Ishikawa (cell line): Measurements from ENCODE around the gene MOCS3.

Experiments
- CEBPB ChIP-seq: IDR thresholded peaks from 2 replicates; pipeline ENCODE4 v1.6.1; 2012
- CREB1 ChIP-seq: IDR thresholded peaks from 2 replicates; pipeline ENCODE4 v1.6.1; 2012; ENCODE audit warnings: low read depth
- EGR1 ChIP-seq: IDR thresholded peaks from 2 replicates; pipeline ENCODE4 v1.6.1; 2012
- EP300 ChIP-seq: IDR thresholded peaks from 2 replicates; pipeline ENCODE4 v1.6.1; 2012; ENCODE audit warnings: borderline replicate concordance
- FOXM1 ChIP-seq: IDR thresholded peaks from 2 replicates; pipeline ENCODE4 v1.6.1; 2012; ENCODE audit warnings: low read depth, borderline replicate concordance
- MAX ChIP-seq: IDR thresholded peaks from 2 replicates; pipeline ENCODE4 v1.6.1; 2012
- NFIC ChIP-seq: IDR thresholded peaks from 2 replicates; pipeline ENCODE4 v1.6.1; 2012
- RAD21 ChIP-seq: IDR thresholded peaks from 2 replicates; pipeline ENCODE4 v1.6.1; 2012; ENCODE audit warnings: low read depth
- REST ChIP-seq: IDR thresholded peaks from 2 replicates; pipeline ENCODE4 v1.6.1; 2012; ENCODE audit warnings: low read depth, mild to moderate bottlenecking
- TAF1 ChIP-seq: IDR thresholded peaks from 2 replicates; pipeline ENCODE4 v1.6.1; 2012; ENCODE audit warnings: low read depth, mild to moderate bottlenecking
- TCF12 ChIP-seq: IDR thresholded peaks from 2 replicates; pipeline ENCODE4 v1.6.1; 2012; ENCODE audit warnings: low read depth
- TEAD4 ChIP-seq: IDR thresholded peaks from 2 replicates; pipeline ENCODE4 v1.6.1; 2012
- USF1 ChIP-seq: IDR thresholded peaks from 2 replicates; pipeline ENCODE4 v1.6.1; 2012
- YY1 ChIP-seq: IDR thresholded peaks from 2 replicates; pipeline ENCODE4 v1.6.1; 2012; ENCODE audit warnings: low read depth
- ZBTB7A ChIP-seq: IDR thresholded peaks from 2 replicates; pipeline ENCODE4 v1.6.1; 2012; ENCODE audit warnings: low read depth

The MOCS3 gene

GRCh38 chr20:51002633-51003032, 44.0 kb downstream of the MOCS3 start:
- TF ChIP-seq YY1 = no peak
- no peak for TF ChIP-seq FOXM1
- no peak for TF ChIP-seq TAF1
- TF ChIP-seq USF1 = no peak
- TF ChIP-seq RAD21 = no peak
- TF ChIP-seq EP300 = no peak
- no peak for TF ChIP-seq TCF12
- no peak for TF ChIP-seq ZBTB7A
- no peak for TF ChIP-seq NFIC
- TF ChIP-seq REST = no peak
- TF ChIP-seq CREB1 = no peak
- no peak for TF ChIP-seq CEBPB

GRCh38 chr20:51003753-51004152, 45.1 kb downstream of the MOCS3 start:
- TF ChIP-seq RAD21 (no peak), NFIC (no peak), EGR1 (no peak), YY1 (no peak), TAF1 (no peak), TEAD4 (no peak), REST (no peak), CEBPB (no peak)

GRCh38 chr20:51004305-51004727, 45.7 kb downstream of the MOCS3 start:
- no peak for TF ChIP-seq TAF1
- TF ChIP-seq FOXM1 = no peak
- TF ChIP-seq EGR1 = no peak
- TF ChIP-seq EP300 = no peak
- no peak for TF ChIP-seq MAX
- no peak for TF ChIP-seq RAD21
- TF ChIP-seq CEBPB = no peak
- TF ChIP-seq USF1 = no peak
- TF ChIP-seq TCF12 = no peak
- TF ChIP-seq YY1 = no peak
- no peak for TF ChIP-seq NFIC
- no peak for TF ChIP-seq TEAD4
- TF ChIP-seq ZBTB7A = no peak
- TF ChIP-seq REST = no peak
- TF ChIP-seq CREB1 = no peak

- TF ChIP-seq CEBPB (no peak), MAX (no peak)
Observed at GRCh38 chr20:51004781-51005180, 46.2 kb downstream of the MOCS3 start.

GRCh38 chr20:51005214-51005613, 46.6 kb downstream of the MOCS3 start:
- no peak for TF ChIP-seq EGR1
- no peak for TF ChIP-seq TCF12
- TF ChIP-seq FOXM1 = no peak
- TF ChIP-seq MAX = no peak
- TF ChIP-seq ZBTB7A = no peak
- no peak for TF ChIP-seq CEBPB
